ENCODE data around the gene LIMS2. TPM values are rescaled to one million over a fixed set of nuclear protein-coding genes. Genes with fewer than 3 reads are reported as not detected.

Gene LIMS2
- total RNA-seq, 2 donors from 2014 or later, result 8.1 to 15.5 TPM

GRCh38 chr2:127704641-127705390 is 29.5 kb upstream of the LIMS2 start:
- Mint-ChIP-seq H3K36me3 (peaks cover 16 to 30% of the 10 kb centered on the region in 2 donors), H3K9me3 (no peaks in the 10 kb centered on the region), H3K27ac (peak overlapping the region in 1 of 2 donors; percentile 82)
- ATAC-seq (no peak), DNase-seq (ENCODE audit: low spot score in 2 of 2) (no peak)

GRCh38 chr2:127703282-127703681 is 28.0 kb upstream of the LIMS2 start:
- no peak for ATAC-seq
- Mint-ChIP-seq H3K36me3 (peaks cover 16 to 30% of the 10 kb centered on the region in 2 donors), H3K9me3 (no peaks in the 10 kb centered on the region), H3K27ac (no peak overlapping the region)
- DNase-seq (ENCODE audit: low spot score in 2 of 2), result no peak

GRCh38 chr2:127702395-127703009 is 27.2 kb upstream of the LIMS2 start:
- peak overlapping the region; percentile 56 to 95 for H3K27ac Mint-ChIP-seq
- DNase-seq (ENCODE audit: low spot score in 2 of 2) (no peak), ATAC-seq (no peak)
- peaks cover 16 to 30% of the 10 kb centered on the region in 2 donors for H3K36me3 Mint-ChIP-seq
- no peaks in the 10 kb centered on the region for H3K9me3 Mint-ChIP-seq

GRCh38 chr2:127701651-127702394 is 26.5 kb upstream of the LIMS2 start:
- Mint-ChIP-seq H3K27ac (peak overlapping the region; percentile 56 to 95), H3K9me3 (no peaks in the 10 kb centered on the region), H3K36me3 (peaks cover 16 to 30% of the 10 kb centered on the region in 2 donors)
- ATAC-seq, result peak; percentile 69 to 77
- DNase-seq (ENCODE audit: low spot score in 2 of 2), result peak; percentile 78 to 79

GRCh38 chr2:127701193-127701650 is 25.9 kb upstream of the LIMS2 start, which contains the start of gene SFT2D3:
Gene SFT2D3 (plus strand): TSS chr2:127701497. CDS start chr2:127701529, 32 bp downstream.
- peak; percentile 83 to 87 for ATAC-seq
- Mint-ChIP-seq H3K27ac (peak within 1 kb of the TSS; percentile 92 to 95), H3K9me3 (no peaks in the 10 kb centered on the region), H3K36me3 (peaks cover 11 to 26% of the 10 kb centered on the region in 2 donors)
- DNase-seq (ENCODE audit: low spot score in 2 of 2), result peak; percentile 86 to 95

GRCh38 chr2:127700527-127701192 is 25.3 kb upstream of the LIMS2 start:
- ATAC-seq (peak; percentile 9 to 20), DNase-seq (ENCODE audit: low spot score in 2 of 2) (no peak)
- H3K9me3 Mint-ChIP-seq, result no peaks in the 10 kb centered on the region
- peaks cover 9 to 24% of the 10 kb centered on the region in 2 donors for H3K36me3 Mint-ChIP-seq
- peak overlapping the region; percentile 92 to 95 for H3K27ac Mint-ChIP-seq

GRCh38 chr2:127698553-127699355 is 23.4 kb upstream of the LIMS2 start:
- Mint-ChIP-seq H3K9me3 (no peaks in the 10 kb centered on the region), H3K27ac (no peak overlapping the region)

GRCh38 chr2:127697482-127698180 is 22.3 kb upstream of the LIMS2 start:
- peaks cover 6 to 7% of the 10 kb centered on the region in 2 donors for H3K36me3 Mint-ChIP-seq
- ATAC-seq (no peak), DNase-seq (ENCODE audit: low spot score in 2 of 2) (no peak)
- no peak overlapping the region for H3K27ac Mint-ChIP-seq
- no peaks in the 10 kb centered on the region for H3K9me3 Mint-ChIP-seq

More at GRCh38 chr2:127698553-127699355, 23.4 kb upstream of the LIMS2 start:
- peaks cover 9 to 10% of the 10 kb centered on the region in 2 donors for H3K36me3 Mint-ChIP-seq
- DNase-seq (ENCODE audit: low spot score in 2 of 2) (no peak), ATAC-seq (no peak)

GRCh38 chr2:127695491-127696472 is 20.5 kb upstream of the LIMS2 start:
- peaks cover 14 to 15% of the 10 kb centered on the region in 2 donors for H3K36me3 Mint-ChIP-seq
- ATAC-seq, result peak; percentile 34 to 69

GRCh38 chr2:127694986-127695385 is 19.7 kb upstream of the LIMS2 start:
- H3K27ac Mint-ChIP-seq, result no peak overlapping the region
- H3K36me3 Mint-ChIP-seq, result peaks cover 19 to 20% of the 10 kb centered on the region in 2 donors
- H3K9me3 Mint-ChIP-seq, result peaks cover 13 to 18% of the 10 kb centered on the region in 2 donors
- ATAC-seq, result no peak
- no peak for DNase-seq (ENCODE audit: low spot score in 2 of 2)

More at GRCh38 chr2:127695491-127696472, 20.5 kb upstream of the LIMS2 start:
- Mint-ChIP-seq H3K9me3 (peaks cover 13 to 17% of the 10 kb centered on the region in 2 donors), H3K27ac (no peak overlapping the region)
- peak in 1 of 2 donors; percentile 58 for DNase-seq (ENCODE audit: low spot score in 2 of 2)

- ATAC-seq (no peak), DNase-seq (ENCODE audit: low spot score in 2 of 2) (no peak)
- Mint-ChIP-seq H3K36me3 (peaks cover 23% of the 10 kb centered on the region in 2 donors), H3K9me3 (peaks cover 13 to 18% of the 10 kb centered on the region in 2 donors), H3K27ac (no peak overlapping the region)
These were observed 15.4 kb upstream of the LIMS2 start for GRCh38 chr2:127690696-127691095.

GRCh38 chr2:127688405-127688804 is 13.1 kb upstream of the LIMS2 start:
- DNase-seq (ENCODE audit: low spot score in 2 of 2) (no peak), ATAC-seq (no peak)
- H3K9me3 Mint-ChIP-seq, result peaks cover 13 to 18% of the 10 kb centered on the region in 2 donors
- peaks cover 23% of the 10 kb centered on the region in 2 donors for H3K36me3 Mint-ChIP-seq
- no peak overlapping the region for H3K27ac Mint-ChIP-seq

- Mint-ChIP-seq H3K36me3 (peaks cover 6% of the 10 kb centered on the region in 2 donors), H3K9me3 (no peaks in the 10 kb centered on the region), H3K27ac (no peak overlapping the region)
- ATAC-seq, result no peak
- DNase-seq (ENCODE audit: low spot score in 2 of 2), result no peak
These were observed 10.2 kb upstream of the LIMS2 start for GRCh38 chr2:127685410-127686080.

- H3K9me3 Mint-ChIP-seq, result no peaks in the 10 kb centered on the region
- H3K36me3 Mint-ChIP-seq, result no peaks in the 10 kb centered on the region
- H3K27ac Mint-ChIP-seq, result no peak overlapping the region
- no peak for DNase-seq (ENCODE audit: low spot score in 2 of 2)
- ATAC-seq, result no peak
These were observed 8.4 kb upstream of the LIMS2 start for GRCh38 chr2:127683757-127684156.

All from activated naive CD4-positive, alpha-beta T cell treated with anti-CD3 and anti-CD28 coated beads, Interleukin-2, amount 50 U/mL, for 72 hours (primary cell).